Motor neuron (in vitro differentiated cells): ENCODE data around the gene PIEZO1. TPM values are rescaled to one million over a fixed set of nuclear protein-coding genes. Genes with fewer than 3 reads are reported as not detected.

Source experiments
- ATAC-seq, 8 experiments: fragments of 200-7000 bp; cut with Tn5 transposase; replicated peaks in 6 of 8; 2 replicates each; pipeline ENCODE4 v1.8.0; 2021; ENCODE audit warnings: mild to moderate bottlenecking in 8 of 8, moderate library complexity in 8 of 8
- H3K27ac ChIP-seq, 2 donors: fragments of 250-450 bp; sonication (Bioruptor Pico); 2 replicates each; pipeline ENCODE4 v1.9.0; 2021; ENCODE audit warnings: antibody characterized with exemption in 2 of 2, mild to moderate bottlenecking in 2 of 2, moderate library complexity in 1 of 2
- H3K4me1 ChIP-seq, 2 donors: fragments of 250-450 bp; sonication (Bioruptor Pico); replicated peaks in 1 of 2; 2 replicates each; pipeline ENCODE4 v1.6.1; 2021; ENCODE audit warnings: antibody characterized with exemption in 2 of 2, mild to moderate bottlenecking in 2 of 2, moderate library complexity in 1 of 2
- H3K4me3 ChIP-seq, 5 donors: fragments of 250-450 bp; sonication (Bioruptor Pico); 2 replicates each; pipeline ENCODE4 v1.9.0; 2021; ENCODE audit warnings: antibody characterized with exemption in 5 of 5, mild to moderate bottlenecking in 5 of 5, moderate library complexity in 4 of 5
- WGBS, 10 experiments: fragments of 450-650 bp; shearing (Covaris generic); methylation state at CpG; one replicate each; pipeline ENCODE4 v1.0.0; 2022; 5-methylcytosine and 5-hydroxymethylcytosine counted together
- in situ Hi-C, 9 experiments: fragments of 400-800 bp; cut with MboI; loops; one replicate each; pipeline ENCODE4 v1.15.0; 2021; ENCODE audit warnings: low sequenced_read_pairs in 9 of 9, low pct_unique_long_range_greater_than_20kb in 2 of 9; ENCODE audit not compliant: unreplicated experiment in 9 of 9
- total RNA-seq, 8 experiments: library from RNA; unstranded; fragments of 300-600 nt; gene quantifications; 2 replicates each; pipeline versions ENCODE4 v1.2.3 to v1.2.4, GENCODE V29; 2022

Gene PIEZO1
- total RNA-seq, 8 experiments from 2014 or later = 2.2 to 163 (median 22.9) TPM

- no peak overlapping the region for H3K27ac ChIP-seq
- no peaks in the 10 kb centered on the region for H3K4me1 ChIP-seq
- no peak for ATAC-seq
- in situ Hi-C loops = no loop called here
- 20 to 100% (median 90%) methylated on average over 1 to 11 of the region's 11 CpGs; no CpG with 5 or more reads in 1 of the 10 experiments for WGBS, 10 experiments
- H3K4me3 ChIP-seq = no peak overlapping the region
These were observed 66.8 kb downstream of the PIEZO1 start for GRCh38 chr16:88718178-88718577.

- in situ Hi-C loops = no loop called here
- Histone ChIP-seq H3K4me1 (no peaks in the 10 kb centered on the region), H3K27ac (no peak overlapping the region), H3K4me3 (no peak overlapping the region)
- ATAC-seq = peak in 1 of 8 experiments; percentile 1
- 93 to 100% methylated on average over 1 to 3 of the region's 21 CpGs; no CpG with 5 or more reads in 8 of the 10 experiments for WGBS, 10 experiments
These were observed 68.4 kb downstream of the PIEZO1 start for GRCh38 chr16:88716601-88717001.

DNA sequence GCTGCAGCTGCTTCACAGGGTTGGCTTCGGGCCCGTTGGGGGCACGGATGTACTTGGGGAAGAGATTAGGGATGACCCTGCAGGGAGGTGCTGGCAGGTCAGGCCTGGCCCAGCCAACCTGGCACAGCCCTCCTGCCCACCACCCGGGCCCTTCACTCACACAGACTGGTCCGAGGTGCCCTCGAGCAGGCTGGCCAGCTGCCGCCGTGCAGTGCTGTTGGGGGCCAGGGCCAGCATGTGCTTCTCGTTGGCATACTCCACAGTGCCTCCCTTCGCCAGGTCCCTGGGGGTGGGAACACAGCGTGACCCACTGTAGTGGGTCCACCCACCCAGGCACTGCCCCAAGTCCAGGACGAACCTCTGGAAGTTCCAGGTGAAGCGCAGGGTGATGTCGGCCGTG, 68.8 kb downstream of the PIEZO1 start:
- peak in 3 of 8 experiments; percentile 4 to 10 (median 6) for ATAC-seq
- 87 to 100% methylated on average over 1 to 3 of the region's 15 CpGs; no CpG with 5 or more reads in 8 of the 10 experiments for WGBS, 10 experiments
- no peak overlapping the region for H3K27ac ChIP-seq
- H3K4me3 ChIP-seq = no peak overlapping the region
- no peaks in the 10 kb centered on the region for H3K4me1 ChIP-seq
- in situ Hi-C loops = no loop called here

- no peak overlapping the region for H3K4me3 ChIP-seq
- no peaks in the 10 kb centered on the region for H3K4me1 ChIP-seq
- H3K27ac ChIP-seq = no peak overlapping the region
- peak in 4 of 8 experiments; percentile 1 to 15 (median 10) for ATAC-seq
- 78 to 95% (median 82%) methylated on average over 3 to 8 of the region's 57 CpGs; no CpG with 5 or more reads in 6 of the 10 experiments for WGBS, 10 experiments
- in situ Hi-C loops = no loop called here
These were observed 69.5 kb downstream of the PIEZO1 start for GRCh38 chr16:88715312-88716190.

- no peaks in the 10 kb centered on the region for H3K4me1 ChIP-seq
- 100% methylated on average over 1 to 3 of the region's 42 CpGs; no CpG with 5 or more reads in 8 of the 10 experiments for WGBS, 10 experiments
- ATAC-seq = peak in 4 of 8 experiments; percentile 2 to 11 (median 9)
- no peak overlapping the region for H3K4me3 ChIP-seq
- H3K27ac ChIP-seq = no peak overlapping the region
- in situ Hi-C loops = no loop called here
These were observed 70.4 kb downstream of the PIEZO1 start for GRCh38 chr16:88714420-88715302.

DNA sequence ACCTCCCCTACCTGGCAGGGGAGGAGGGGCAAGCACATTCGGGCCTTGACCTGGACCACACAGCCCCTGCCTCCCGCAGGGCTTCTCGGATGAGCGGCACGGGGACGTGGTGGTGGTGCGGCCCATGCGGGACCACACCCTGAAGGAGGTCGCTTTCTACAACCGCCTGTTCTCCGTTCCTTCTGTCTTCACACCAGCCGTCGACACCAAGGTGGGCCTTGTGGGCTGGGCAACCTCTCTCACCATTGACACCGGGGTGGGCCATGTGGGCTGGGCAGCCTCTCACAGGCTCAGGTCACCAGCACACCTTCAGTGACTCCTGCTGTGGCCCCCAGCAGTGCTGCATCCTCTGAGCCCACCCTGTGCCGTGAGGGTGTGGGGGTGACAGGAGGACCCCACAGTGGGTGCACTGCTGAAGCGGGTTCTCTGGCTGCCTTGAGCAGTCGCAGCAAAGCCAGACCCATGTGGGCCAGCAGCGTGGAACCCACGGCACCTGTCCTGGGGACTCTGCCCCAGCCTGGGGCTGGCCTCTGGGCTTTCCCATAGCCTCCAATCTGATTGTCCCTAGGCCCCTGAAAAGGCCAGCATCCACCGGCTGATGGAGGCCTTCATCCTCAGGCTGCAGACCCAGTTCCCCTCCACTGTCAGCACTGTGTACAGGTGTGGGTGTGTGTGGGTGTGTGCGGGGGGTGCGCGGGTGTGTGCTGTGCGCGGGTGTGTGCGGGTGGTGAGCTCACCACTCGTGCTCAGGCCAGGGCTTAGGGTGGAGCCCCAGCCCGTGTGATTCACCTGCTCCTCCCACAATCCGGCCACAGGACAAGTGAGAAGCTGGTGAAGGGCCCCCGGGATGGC, 71.2 kb downstream of the PIEZO1 start:
- H3K27ac ChIP-seq = no peak overlapping the region
- no peaks in the 10 kb centered on the region for H3K4me1 ChIP-seq
- WGBS, 10 experiments = no CpG with 5 or more reads among the region's 30 CpGs
- no peak overlapping the region for H3K4me3 ChIP-seq
- peak in 7 of 8 experiments; percentile 12 to 78 (median 17) for ATAC-seq
- in situ Hi-C loops = no loop called here

DNA sequence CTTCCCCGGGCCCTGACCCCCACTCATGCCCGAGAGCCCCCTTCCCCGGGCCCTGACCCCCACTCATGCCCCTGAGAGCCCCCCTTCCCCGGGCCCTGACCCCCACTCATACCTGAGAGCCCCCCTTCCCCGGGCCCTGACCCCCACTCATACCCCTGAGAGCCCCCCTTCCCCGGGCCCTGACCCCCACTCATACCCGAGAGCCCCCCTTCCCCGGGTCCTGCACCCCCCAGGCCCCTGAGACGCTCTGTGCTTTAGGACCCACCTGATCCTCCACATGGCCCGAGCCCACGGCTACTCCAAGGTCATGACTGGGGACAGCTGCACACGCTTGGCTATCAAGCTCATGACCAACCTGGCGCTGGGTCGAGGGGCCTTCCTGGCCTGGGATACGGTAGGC, 72.0 kb downstream of the PIEZO1 start:
- Histone ChIP-seq H3K27ac (no peak overlapping the region), H3K4me1 (no peaks in the 10 kb centered on the region), H3K4me3 (no peak overlapping the region)
- ATAC-seq = no peak
- WGBS, 10 experiments = no CpG with 5 or more reads among the region's 15 CpGs
- in situ Hi-C loops = no loop called here

DNA sequence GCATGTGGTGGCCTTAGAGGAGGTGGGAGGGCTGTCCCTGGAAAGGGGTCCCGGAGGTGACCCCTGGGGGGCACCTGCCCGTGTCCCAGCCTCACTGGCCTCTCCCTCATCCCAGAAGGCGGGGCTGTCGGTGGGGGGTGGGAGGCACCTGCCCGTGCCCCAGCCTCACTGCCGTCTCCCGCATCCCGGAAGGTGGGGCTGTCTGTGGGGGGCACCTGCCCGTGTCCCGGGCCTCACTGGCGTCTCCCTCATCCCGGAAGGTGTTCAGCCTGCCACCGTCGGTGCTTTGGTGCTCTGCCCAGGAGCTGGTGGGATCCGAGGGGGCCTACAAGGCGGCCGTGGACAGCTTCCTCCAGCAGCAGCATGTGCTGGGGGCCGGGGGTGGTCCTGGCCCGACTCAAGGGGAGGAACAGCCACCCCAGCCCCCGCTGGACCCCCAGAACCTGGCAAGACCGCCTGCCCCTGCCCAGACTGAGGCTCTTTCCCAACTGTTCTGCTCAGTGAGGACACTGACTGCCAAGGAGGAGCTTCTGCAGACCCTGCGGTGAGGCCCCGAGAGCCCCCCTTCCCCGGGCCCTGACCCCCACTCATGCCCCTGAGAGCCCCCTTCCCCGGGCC, 72.5 kb downstream of the PIEZO1 start:
- H3K4me1 ChIP-seq = peaks cover 2 to 3% of the 10 kb centered on the region in 2 donors
- in situ Hi-C loops = no loop called here
- H3K4me3 ChIP-seq = no peak overlapping the region
- ATAC-seq = peak in 1 of 8 experiments; percentile 2
- WGBS, 10 experiments = no CpG with 5 or more reads among the region's 25 CpGs
- no peak overlapping the region for H3K27ac ChIP-seq

- in situ Hi-C loops = no loop called here
- Histone ChIP-seq H3K4me1 (peaks cover 6 to 8% of the 10 kb centered on the region in 2 donors), H3K4me3 (no peak overlapping the region), H3K27ac (no peak overlapping the region)
- ATAC-seq = no peak
- WGBS, 10 experiments = 48 to 83% (median 80%) methylated on average over 1 to 4 of the region's 18 CpGs; no CpG with 5 or more reads in 7 of the 10 experiments
These were observed 73.2 kb downstream of the PIEZO1 start for GRCh38 chr16:88711750-88712340.

DNA sequence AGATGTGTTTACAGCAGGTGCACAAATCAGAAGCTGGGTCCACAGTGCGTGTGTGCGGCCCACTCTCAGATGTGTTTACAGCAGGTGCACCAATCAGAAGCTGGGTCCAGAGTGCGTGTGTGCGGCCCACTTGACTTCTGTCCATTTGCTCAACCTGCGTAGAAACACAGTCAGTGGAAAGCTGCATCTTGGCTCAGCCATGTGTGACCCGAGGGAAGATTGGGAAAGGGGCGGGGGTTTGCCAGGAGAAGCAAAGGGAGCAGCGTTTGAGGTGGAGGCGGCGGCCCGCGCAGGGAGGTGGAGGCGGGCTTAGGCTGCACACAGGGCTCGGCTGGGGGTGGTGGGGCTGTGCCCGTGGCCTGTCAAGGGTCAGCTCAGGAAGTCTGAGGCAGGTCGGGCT, 74.5 kb downstream of the PIEZO1 start:
- no peak overlapping the region for H3K27ac ChIP-seq
- ATAC-seq = no peak
- no peak overlapping the region for H3K4me3 ChIP-seq
- H3K4me1 ChIP-seq = peaks cover 6 to 8% of the 10 kb centered on the region in 2 donors
- WGBS, 10 experiments = 20 to 100% methylated on average over 1 to 2 of the region's 16 CpGs; no CpG with 5 or more reads in 8 of the 10 experiments
- in situ Hi-C loops = no loop called here

DNA sequence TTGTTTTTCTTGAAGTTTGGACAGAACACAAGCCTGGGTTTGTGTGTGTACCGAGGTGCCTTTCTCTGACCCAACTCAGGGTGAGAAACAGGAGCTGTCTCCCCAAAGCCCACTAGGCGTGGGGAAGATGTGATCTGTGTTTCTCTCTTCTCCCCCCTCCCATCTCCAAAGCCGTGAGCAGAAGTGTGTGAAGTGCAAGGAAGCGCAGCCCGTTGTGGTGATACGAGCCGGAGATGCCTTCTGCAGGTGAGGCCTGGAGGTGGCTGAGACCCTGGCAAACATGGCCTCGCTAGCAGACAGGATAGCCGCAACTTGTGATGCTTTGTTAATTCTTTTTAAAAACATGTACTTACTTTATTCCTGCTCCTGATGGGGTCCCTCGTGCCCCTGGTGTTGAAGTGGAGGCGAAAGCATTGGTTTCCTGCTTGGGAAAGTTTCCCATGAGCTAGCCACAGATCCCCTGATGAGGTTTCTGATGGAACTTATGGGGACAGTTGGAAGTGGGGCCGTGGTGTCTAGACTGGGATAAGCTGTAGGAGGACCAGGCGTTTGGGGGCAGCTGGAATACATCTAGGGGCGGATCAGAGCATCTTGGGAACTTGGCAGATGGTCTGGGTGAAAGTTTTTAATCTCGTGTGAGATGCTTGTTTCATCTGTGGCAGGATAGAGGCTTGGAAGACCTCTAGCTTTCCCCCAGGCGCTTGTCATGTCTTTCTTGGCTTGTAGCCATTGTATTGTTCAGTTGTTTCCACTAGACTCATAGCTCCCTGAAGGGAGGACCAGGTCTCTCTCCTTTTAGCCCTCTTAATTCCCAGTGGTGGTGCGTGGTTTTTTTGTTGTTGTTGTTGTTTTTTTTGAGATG, 77.8 kb downstream of the PIEZO1 start:
- ATAC-seq = no peak
- Histone ChIP-seq H3K4me3 (peak overlapping the region; percentile 80 to 99 (median 97)), H3K4me1 (peaks cover 12 to 14% of the 10 kb centered on the region in 2 donors), H3K27ac (peak overlapping the region; percentile 43 to 87)
- 0 to 89% (median 33%) methylated on average over 1 to 12 of the region's 17 CpGs; no CpG with 5 or more reads in 3 of the 10 experiments for WGBS, 10 experiments
- in situ Hi-C loops = no loop called here
